ENCODE measurements around the gene KLF4. TPM values are rescaled to one million over a fixed set of nuclear protein-coding genes. Genes with fewer than 3 reads are reported as not detected.

The KLF4 gene
- total and polyA plus RNA-seq, 2 of the 4 experiments (the other 2 are of a cell fraction) = 1.3 to 3.8 TPM

DNA sequence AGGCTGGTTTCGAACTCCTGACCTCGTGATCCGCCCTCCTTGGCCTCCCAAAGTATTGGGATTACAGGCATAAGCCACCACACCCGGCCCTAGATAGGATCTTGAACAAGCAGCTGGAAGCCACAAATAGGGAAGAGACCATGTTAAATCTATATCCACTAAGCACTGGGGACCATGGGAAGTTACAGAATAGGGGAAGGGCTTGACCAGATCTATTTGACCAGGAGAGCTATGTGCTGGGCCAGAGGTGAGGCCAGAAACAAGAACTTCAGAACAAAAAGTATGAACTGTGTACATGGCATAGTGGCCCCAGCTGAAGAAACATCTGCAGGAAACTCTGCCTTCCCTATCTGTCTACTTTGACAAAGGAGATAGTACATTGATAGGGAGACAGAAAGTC, 10.8 kb downstream of the KLF4 start:
- H4K8ac ChIP-seq (ENCODE audit: low read depth in 2 of 2, low read length in 2 of 2) = no peak overlapping the region
- H4K91ac ChIP-seq (ENCODE audit: insufficient read depth, low read depth, low read length) = no peak overlapping the region
- ChIA-PET POLR2A (ENCODE audit: unreplicated experiment) (no interaction called here), CTCF (interaction anchor here (1.4 kb wide), 1 partner anchor 13 kb away, joined by 4 read pairs; no protein-coding TSS in a partner anchor)
- no peak overlapping the region for H3K9ac ChIP-seq (ENCODE audit: low read depth, low read length)
- no peak overlapping the region for H2BK120ac ChIP-seq (ENCODE audit: low read depth, low read length)
- no peak overlapping the region for H3K14ac ChIP-seq (replicated peaks; ENCODE audit: low read depth, low read length)
- no peaks in the 10 kb centered on the region for H4K20me1 ChIP-seq (ENCODE audit: insufficient read depth, low read length)
- H3K27me3 ChIP-seq (ENCODE audit: control insufficient read depth, insufficient read depth, low read length) = no peaks in the 10 kb centered on the region
- no peak overlapping the region for H3K56ac ChIP-seq (ENCODE audit: extremely low read depth, insufficient read depth, low read length)
- no peak overlapping the region for H3K4ac ChIP-seq (ENCODE audit: low read depth, low read length)
- H3K27ac ChIP-seq (ENCODE audit: insufficient read depth, low read length) = no peak overlapping the region
- in situ Hi-C loops (cut with MboI; ENCODE audit: low sequenced_read_pairs) = loop anchor here (5.0 to 25.0 kb wide), 3 partner anchors 408 to 1088 kb away; no protein-coding TSS in a partner anchor
- no peaks in the 10 kb centered on the region for H3K9me1 ChIP-seq (ENCODE audit: insufficient read depth, low read length)
- H3K23ac ChIP-seq (ENCODE audit: low read depth, low read length) = no peak overlapping the region
- H4K5ac ChIP-seq (ENCODE audit: low read depth, low read length) = no peak overlapping the region
- TF ChIP-seq MXI1 (IDR thresholded peaks at IDR 0.05; ENCODE audit: borderline replicate concordance, low read depth, low read length) (no peak), CEBPB (IDR thresholded peaks at IDR 0.05; ENCODE audit: low read depth, low read length) (no peak), ELK1 (IDR thresholded peaks at IDR 0.05; ENCODE audit: borderline replicate concordance, low read depth, low read length) (no peak), MAFK (IDR thresholded peaks at IDR 0.05; ENCODE audit: low read depth, low read length) (no peak), BHLHE40 (IDR thresholded peaks at IDR 0.05; ENCODE audit: low read depth, low read length) (no peak), MAZ (IDR thresholded peaks at IDR 0.05; ENCODE audit: borderline replicate concordance, low read depth, low read length) (no peak), USF2 (IDR thresholded peaks at IDR 0.05; ENCODE audit: low read depth, low read length) (no peak), SMC3 (IDR thresholded peaks at IDR 0.05; ENCODE audit: low read depth, low read length) (no peak), RAD21 (IDR thresholded peaks at IDR 0.05; ENCODE audit: low read length) (no peak)
- H2AK9ac ChIP-seq (replicated peaks; ENCODE audit: low read depth, low read length, poor library complexity) = no peak overlapping the region
- no peaks in the 10 kb centered on the region for H3K79me1 ChIP-seq (ENCODE audit: low read depth in 1 of 2, low read length in 2 of 2)
- no peaks in the 10 kb centered on the region for H3K9me3 ChIP-seq (ENCODE audit: control insufficient read depth, insufficient read depth, low read length)
- WGBS, 2 experiments (ENCODE audit: extremely low coverage in 2 of 2, insufficient read length in 1 of 2) = no CpG with 5 or more reads among the region's 4 CpGs
- no TSS peak for BruUV-seq (replicated peaks)
- H2BK20ac ChIP-seq (ENCODE audit: low read depth, low read length) = no peak overlapping the region
- no peak overlapping the region for H2BK15ac ChIP-seq (ENCODE audit: low read depth, low read length)
- H2AK5ac ChIP-seq (ENCODE audit: low read depth, low read length) = no peak overlapping the region
- H3K4me1 ChIP-seq (ENCODE audit: control insufficient read depth, insufficient read depth, low read length) = peaks cover 2% of the 10 kb centered on the region
- no peak overlapping the region for H3K18ac ChIP-seq (ENCODE audit: low read depth, low read length)
- intact Hi-C loops (cut with micrococcal nuclease) = loop anchor here (2.0 kb wide), 1 partner anchor 1278 kb away; no protein-coding TSS in a partner anchor
- ATAC-seq (ENCODE audit: low read depth) (no peak), DNase-seq (no peak)
- dilution Hi-C loops (cut with HindIII; ENCODE audit: low sequenced_read_pairs, unreplicated experiment) = no loop called here
- no peak overlapping the region for H3K4me3 ChIP-seq (ENCODE audit: insufficient read depth, low read depth, low read length)
- no peaks in the 10 kb centered on the region for H3K36me3 ChIP-seq (ENCODE audit: control insufficient read depth, insufficient read depth, low read length)
- no peak overlapping the region for H2AFZ ChIP-seq (replicated peaks; ENCODE audit: low read length, poor library complexity)
- H2BK5ac ChIP-seq (ENCODE audit: low read depth, low read length, poor library complexity, severe bottlenecking) = no peak overlapping the region
- no peak overlapping the region for H3K4me2 ChIP-seq (ENCODE audit: low read depth, low read length)
